GM10248 (cell line): ENCODE results near the gene TMEM191B.
"Not testable (repeated sequence)": the region's sequence is repeated elsewhere in the genome, so short reads cannot be mapped to it uniquely, and the experiment has no call there.

Source experiments
- CTCF ChIA-PET: fragments of 300-600 bp; sonication (Branson Sonifier 250); formaldehyde crosslinking; extraction: SDS; loops from one replicate; lab custom pipeline; 2021; ENCODE audit warnings: antibody characterized with exemption; lab: Yijun Ruan, JAX
- POLR2A ChIA-PET: fragments of 350-650 bp; sonication (Branson Sonifier 250); formaldehyde crosslinking; extraction: SDS; loops from one replicate; lab custom pipeline; 2020; ENCODE audit warnings: antibody characterized with exemption; lab: Yijun Ruan, JAX
- DNase-seq: peaks from one replicate; pipeline ENCODE4 v3.0.0; 2012; ENCODE audit errors: extremely low spot score

TMEM191B gene

DNA sequence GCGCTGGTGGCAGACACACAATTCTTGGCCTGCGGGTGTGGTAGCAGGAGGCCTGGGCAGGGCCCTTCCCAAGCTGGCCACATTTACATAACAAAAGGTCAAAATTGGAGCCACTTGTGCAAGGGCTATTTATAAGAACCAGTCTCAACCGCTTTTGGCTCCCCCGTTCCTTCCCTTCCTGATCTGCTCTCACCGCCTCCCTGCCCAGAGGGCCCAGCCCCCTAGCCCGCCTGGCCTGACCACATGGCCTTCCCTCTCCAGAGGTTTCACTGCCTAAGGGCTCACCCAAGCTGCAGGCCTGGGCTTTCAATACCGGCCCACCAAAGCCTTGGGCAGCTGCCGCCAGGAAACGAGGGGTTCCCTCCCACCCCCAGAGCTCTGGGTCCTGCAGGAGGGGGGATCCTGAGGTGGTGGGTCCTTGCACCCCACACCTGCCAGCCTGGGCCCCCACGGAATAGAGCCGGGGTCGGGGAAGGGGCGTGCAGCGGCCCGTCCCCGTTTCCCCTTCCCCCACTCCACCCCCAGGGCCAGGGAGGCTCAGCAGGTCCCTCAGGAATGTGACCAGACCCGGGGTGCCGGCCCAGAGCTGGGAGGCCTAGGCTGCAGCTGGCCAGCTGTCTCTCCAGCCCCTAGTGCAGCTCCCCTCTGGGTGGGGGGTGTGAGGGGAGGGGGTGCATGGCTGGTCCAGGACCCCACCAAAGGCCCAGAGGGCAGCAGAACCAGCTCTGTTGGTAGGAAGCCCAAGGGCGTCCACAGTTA lies 25.4 kb downstream of the TMEM191B start:
- DNase-seq, POLR2A ChIA-PET, CTCF ChIA-PET: not testable (repeated sequence)

DNA sequence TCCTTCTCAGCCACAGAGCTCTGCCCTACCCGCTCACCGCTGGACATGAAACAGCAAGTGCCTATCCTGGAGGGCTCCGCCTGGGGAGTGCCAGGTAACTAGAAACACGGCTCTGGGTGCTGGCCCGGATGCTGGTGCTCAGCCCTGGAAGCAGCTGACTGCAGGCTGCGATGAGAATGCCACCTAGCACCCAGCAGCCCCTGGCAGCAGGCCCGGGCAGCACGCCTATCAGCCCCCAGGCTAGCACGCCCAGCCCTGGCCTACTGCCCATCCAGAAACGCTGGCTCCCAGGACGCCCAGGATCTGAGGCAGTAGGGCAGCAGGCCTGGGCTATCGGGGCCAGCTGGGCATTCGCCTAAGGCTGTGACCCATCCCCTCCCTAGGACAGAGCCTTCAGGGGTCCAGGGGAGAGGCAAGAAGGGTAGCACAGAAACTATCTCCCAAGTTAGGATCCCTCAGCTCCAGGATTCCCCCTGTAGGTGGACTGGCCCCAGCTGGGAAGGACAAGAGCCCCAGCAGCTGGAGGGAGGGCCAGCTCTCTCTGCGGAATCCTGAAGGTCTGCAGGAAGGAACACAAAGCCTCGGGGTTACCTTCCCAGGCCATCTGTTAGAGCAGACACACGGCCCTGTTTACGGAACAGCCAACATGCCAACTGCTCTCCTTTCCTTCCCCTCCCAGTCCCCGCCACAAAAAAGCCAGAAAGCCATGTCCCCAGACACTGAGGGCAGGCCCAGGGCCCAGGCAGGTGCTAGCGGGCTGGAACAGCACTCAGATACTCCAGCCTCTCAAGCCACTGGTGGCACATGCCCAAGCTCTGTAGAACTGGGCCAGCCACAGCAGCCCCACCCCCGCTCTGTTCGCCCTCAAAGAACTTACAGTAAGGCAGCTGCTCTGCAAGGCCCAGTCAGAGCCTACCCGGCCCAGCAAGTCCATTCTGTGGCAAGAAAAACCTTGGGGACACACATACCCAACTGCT lies 27.0 kb downstream of the TMEM191B start:
- DNase-seq, CTCF ChIA-PET, POLR2A ChIA-PET: not testable (repeated sequence)

DNA sequence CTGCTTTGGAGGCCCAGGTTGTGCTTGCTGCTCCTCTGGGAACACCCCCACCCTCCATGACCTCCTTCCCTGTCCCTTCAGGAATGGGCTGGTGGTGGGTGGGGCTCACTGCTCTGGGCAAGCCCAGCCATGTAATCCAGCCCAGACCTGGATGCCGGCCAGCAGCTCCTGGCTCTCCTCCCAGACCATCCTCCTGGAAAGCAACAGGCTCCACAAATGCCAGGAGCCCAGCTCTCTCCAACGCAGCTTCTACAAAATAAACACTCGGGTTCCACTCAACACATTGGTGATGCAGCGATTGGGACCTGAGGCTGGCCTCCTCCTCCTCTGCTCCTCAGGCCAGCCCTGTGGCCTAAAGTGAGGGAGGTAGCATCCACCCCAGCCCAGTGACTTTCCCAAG lies 30.9 kb downstream of the TMEM191B start:
- POLR2A ChIA-PET, CTCF ChIA-PET: not testable (repeated sequence)

DNA sequence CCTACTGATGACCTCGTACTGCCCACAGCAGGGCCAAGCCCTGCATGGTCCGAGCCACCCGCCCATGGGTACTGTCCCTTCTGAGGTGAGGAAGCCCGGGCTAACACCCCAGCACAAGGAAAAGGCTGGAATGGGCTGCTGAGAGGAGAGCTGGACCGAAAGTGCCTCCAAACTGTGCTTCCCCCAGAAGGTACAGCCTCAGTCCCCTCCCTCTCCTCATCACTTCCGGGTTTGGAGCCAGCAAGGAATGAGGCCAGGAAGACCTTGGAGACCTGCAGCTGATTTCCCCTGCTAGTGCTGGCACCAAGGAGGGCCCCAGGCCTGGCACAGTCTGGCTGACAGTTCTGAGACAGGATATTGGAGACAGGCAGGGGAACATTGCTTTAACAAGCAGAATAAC lies 31.3 kb downstream of the TMEM191B start:
- CTCF ChIA-PET, DNase-seq, POLR2A ChIA-PET: not testable (repeated sequence)

More for the DNA sequence above, 30.9 kb downstream of the TMEM191B start:
- not testable (repeated sequence) for DNase-seq

DNA sequence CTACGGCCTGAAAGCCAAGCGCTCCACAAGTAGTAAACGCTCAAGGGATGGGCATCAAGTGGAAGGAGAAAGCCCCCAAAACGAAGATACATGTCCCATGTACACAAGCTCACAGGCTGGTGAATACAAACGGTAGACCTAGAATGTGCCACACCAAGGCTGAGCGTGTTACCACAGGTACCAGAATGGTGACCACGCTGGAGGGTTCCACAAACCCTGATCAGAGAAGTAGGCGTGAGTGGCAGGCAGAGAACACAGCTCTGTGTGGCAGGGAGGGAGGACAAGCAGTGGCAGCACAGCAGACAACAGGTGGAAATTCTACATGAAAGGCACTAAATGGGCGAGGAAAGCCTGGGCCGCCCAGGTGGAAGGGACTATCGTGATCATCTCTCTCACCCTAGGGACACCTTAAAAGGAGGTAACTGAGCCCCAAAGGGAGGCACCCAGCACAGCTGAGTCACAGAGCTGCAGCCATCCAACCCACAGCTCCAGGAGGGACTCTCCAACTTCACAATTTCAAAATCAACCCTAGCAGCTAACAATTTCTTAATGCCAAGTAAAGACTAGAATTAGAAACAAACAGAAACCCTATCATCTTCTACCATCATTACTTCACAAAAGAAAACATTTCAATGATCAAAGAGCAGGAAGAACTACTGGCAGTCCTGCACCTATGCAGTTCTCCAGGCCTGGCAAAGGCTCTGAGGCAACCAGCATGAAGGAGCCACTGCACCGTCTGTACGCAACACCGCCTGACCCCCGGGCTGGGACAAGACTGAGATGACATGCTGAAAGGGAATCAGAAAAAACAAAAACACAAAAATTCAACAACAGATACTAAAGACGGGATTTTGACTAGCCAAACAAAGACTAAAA lies 32.7 kb downstream of the TMEM191B start:
- POLR2A ChIA-PET, CTCF ChIA-PET: not testable (repeated sequence)

DNA sequence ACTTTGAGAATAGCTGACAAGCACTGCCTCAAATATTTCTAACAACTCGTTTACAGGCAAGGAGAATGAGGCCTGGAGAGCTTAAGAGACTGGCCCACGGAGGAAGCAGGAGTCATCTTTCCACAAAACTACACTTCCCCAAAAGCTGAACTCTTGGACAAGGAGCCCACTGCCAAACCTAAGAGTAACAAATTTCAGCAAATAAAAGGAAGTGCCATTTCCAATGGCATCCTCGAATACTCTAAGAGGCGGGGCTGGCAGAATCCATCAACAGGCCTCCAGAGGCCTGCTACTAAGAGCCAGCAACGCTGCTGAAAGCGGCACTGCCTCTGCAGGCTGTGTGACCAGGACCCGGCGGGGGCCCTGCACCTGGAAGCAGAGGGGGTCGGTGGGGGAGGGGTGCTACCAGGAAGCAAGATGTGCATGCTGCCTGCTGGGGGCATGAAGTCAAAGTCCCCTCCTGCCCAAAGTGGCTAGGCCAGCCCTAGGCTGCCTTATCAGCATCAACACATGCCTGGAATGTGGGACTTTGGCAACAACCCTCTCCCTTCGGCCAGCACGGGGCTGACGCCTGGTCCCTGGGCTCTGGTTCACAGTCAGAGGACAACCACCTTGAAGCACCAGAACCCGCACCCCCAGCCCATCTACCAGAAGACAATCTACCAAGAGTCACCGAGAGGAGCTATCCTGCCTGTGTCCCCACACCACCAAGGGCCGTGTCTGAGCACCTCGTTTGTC lies 43.1 kb downstream of the TMEM191B start:
- POLR2A ChIA-PET, DNase-seq, CTCF ChIA-PET: not testable (repeated sequence)

More for the DNA sequence above, 32.7 kb downstream of the TMEM191B start:
- not testable (repeated sequence) for DNase-seq

DNA sequence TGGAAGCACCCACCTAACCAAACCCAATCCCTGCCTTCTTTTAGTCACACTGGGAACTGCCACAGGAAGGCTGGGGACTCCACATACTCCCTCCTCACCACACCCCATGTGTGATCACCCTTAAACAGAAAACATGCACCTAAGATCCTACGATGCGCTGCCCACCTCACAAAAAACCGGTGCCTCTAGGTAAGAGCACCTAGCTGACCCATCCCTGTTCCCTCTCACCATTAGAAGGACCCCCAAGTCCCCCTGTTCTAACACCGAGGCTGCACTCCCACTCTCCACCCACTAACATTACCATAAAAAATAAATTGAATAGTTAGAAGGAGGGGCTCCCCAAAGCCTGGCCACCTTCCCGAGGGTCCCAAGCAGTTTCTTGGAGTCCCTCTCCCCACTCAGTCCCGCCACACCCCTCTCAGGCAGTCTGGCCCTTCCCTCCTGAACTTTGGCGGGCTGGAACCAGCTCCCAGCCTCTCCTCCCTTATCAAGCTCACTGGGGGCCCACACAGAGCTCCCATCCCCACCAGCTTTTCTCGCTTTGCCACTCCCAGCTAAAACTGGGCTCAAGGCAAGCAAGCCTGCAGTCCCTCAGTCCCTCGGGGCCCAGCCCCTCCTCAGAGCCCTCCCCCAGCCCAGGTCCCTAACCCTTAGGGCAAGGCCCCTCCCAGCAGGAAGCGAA lies 46.0 kb downstream of the TMEM191B start:
- DNase-seq, CTCF ChIA-PET, POLR2A ChIA-PET: not testable (repeated sequence)

DNA sequence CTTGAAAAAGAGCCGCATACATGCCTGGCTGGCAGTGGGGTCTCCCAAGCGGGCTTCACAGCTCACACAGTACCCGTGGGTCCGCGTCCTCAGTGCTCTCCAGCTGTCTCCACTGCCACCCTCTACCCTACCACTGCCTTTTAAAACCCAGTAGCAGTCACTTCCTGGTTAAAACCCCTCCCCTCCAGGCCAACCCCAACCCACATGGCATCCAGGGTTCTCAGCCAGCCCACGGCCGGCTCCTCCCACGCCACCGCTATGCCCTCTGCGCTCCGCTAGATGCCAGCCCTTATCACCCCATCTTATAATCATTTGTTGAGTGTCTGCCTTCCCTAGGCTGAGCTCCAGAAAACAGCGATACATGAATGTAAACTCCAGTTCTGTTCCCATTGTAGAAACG lies 47.0 kb downstream of the TMEM191B start:
- DNase-seq, POLR2A ChIA-PET, CTCF ChIA-PET: not testable (repeated sequence)

DNA sequence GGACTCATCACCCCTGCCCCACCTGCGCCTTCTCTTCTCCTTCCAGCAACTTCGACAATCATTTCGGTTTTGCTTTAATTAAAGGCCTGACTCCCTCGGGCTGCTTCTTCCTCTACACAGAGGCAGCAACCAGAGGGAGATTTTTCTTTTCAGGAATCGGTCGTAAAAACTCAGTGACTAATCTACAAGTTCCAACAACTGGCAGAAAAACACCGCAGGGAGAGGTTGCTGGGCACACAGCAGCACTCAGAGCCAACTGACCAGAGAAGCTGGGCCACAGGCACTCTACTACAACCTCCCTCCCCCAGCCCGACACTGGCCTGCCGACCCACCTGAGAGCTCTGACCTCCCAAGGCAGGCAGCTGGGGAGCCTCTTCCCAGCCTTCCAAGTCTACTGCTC lies 48.1 kb downstream of the TMEM191B start:
- POLR2A ChIA-PET, DNase-seq, CTCF ChIA-PET: not testable (repeated sequence)

DNA sequence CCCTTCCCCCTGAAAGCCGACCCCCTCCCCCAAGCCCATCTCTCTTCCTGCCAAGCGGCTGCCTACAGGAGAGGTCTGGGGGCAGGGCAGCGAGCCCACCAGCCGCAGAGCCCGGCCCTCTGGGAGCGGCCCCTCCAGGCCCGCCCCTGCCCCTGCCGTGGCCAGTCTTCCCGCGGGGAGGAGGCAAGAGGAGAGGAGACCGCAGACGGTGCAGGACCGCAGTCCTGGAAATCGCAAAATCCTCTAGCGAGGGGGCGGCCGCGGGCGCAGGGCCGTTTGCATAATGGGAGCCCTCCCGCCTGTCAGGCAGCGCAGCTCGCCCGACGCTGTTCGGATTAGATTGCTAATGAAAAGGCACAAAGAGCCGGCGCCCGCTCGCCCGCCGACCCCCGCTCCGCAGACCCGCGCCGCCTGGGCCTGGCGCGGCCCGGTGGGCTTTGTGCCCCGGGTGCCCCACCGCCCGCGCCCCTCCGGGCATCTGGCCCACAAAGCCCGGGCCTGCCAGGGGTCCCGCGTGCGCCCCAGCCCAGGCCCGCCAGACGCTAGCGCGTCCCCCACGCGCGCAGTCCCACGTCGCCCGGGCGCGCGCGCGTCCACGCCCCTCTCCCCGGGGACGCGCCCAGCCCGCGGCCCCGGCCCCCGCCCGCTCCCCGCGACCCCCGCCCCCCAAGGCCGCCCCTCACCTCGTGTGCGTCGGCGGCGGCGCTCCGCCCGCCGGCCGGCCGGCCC lies 49.7 kb downstream of the TMEM191B start:
- POLR2A ChIA-PET, DNase-seq, CTCF ChIA-PET: not testable (repeated sequence)

DNA sequence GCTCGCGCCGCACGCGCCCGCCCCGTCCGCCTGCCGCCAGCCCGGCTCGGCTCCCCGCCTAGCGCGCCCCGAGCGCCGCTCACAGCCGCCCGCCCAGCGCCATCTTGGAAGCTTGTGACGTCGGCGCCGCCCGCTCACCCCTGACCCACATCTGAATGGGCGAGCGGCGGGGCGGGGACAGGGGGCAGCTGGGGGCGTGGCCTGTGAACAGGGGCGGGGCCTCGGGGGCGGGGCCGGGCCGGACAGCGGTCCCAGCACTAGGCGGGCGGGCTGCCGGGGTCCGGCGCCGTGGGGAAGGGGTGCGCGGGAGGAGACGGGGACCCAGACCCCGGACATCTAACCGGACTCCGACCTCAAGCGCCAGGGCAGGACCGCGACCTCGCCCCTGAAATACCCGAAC lies 50.2 kb downstream of the TMEM191B start:
- CTCF ChIA-PET, DNase-seq, POLR2A ChIA-PET: not testable (repeated sequence)
